AG20443 (cell line): ENCODE data around the gene PDK2.
"Not testable (repeated sequence)": the region's sequence is repeated elsewhere in the genome, so short reads cannot be mapped to it uniquely, and the experiment has no call there.

Experiments used
- DNase-seq: peaks from one replicate; pipeline ENCODE4 v3.0.0; 2012; ENCODE audit warnings: low spot score, mixed read lengths

Gene PDK2

GRCh38 chr17:50058296-50058953 is 36.7 kb upstream of the PDK2 start:
- no peak for DNase-seq

- no peak for DNase-seq
Observed at GRCh38 chr17:50059256-50059655, 35.9 kb upstream of the PDK2 start.

- DNase-seq, result no peak
Observed at GRCh38 chr17:50059759-50060273, 35.3 kb upstream of the PDK2 start.

- peak; percentile 36 for DNase-seq
Observed at GRCh38 chr17:50060951-50061712, 34.0 kb upstream of the PDK2 start.

- not testable (repeated sequence) for DNase-seq
Observed at GRCh38 chr17:50061713-50062045, 33.5 kb upstream of the PDK2 start.

GRCh38 chr17:50062293-50063243 is 32.6 kb upstream of the PDK2 start:
- peak; percentile 54 for DNase-seq

GRCh38 chr17:50063561-50064252 is 31.4 kb upstream of the PDK2 start:
- no peak for DNase-seq

GRCh38 chr17:50064253-50065001 is 30.7 kb upstream of the PDK2 start:
- peak; percentile 85 for DNase-seq

- DNase-seq, result no peak
Observed at GRCh38 chr17:50065056-50065455, 30.1 kb upstream of the PDK2 start.

- no peak for DNase-seq
Observed at GRCh38 chr17:50066995-50067394, 28.2 kb upstream of the PDK2 start.

- DNase-seq, result no peak
Observed at GRCh38 chr17:50067996-50068395, 27.2 kb upstream of the PDK2 start.

- no peak for DNase-seq
Observed at GRCh38 chr17:50070908-50071680, 24.1 kb upstream of the PDK2 start.

GRCh38 chr17:50071692-50072091 is 23.5 kb upstream of the PDK2 start:
- DNase-seq, result no peak

- no peak for DNase-seq
Observed at GRCh38 chr17:50072130-50072529, 23.0 kb upstream of the PDK2 start.

- no peak for DNase-seq
Observed at GRCh38 chr17:50072925-50073324, 22.2 kb upstream of the PDK2 start.

- DNase-seq, result no peak
Observed at GRCh38 chr17:50074227-50074626, 20.9 kb upstream of the PDK2 start.

GRCh38 chr17:50075446-50076032 is 19.6 kb upstream of the PDK2 start:
- DNase-seq, result no peak

- no peak for DNase-seq
Observed at GRCh38 chr17:50076221-50076590, 18.9 kb upstream of the PDK2 start.

- no peak for DNase-seq
Observed at GRCh38 chr17:50076591-50077235, 18.4 kb upstream of the PDK2 start.
